IgD-negative memory B cell (primary cell): Measurements from ENCODE around the gene TRPV3. TPM values are rescaled to one million over a fixed set of nuclear protein-coding genes. Genes with fewer than 3 reads are reported as not detected.
"Not testable (repeated sequence)": the region's sequence is repeated elsewhere in the genome, so short reads cannot be mapped to it uniquely, and the experiment has no call there.

Experiments
- H3K27ac Mint-ChIP-seq, 3 donors: one replicate each; pipeline ENCODE4 v1.8.0; 2020 to 2022; ENCODE audit warnings: mild to moderate bottlenecking in 3 of 3, mixed read lengths in 3 of 3, moderate library complexity in 1 of 3
- H3K27me3 Mint-ChIP-seq: one replicate; pipeline ENCODE4 v1.8.0; 2021; ENCODE audit warnings: mixed read lengths
- H3K36me3 Mint-ChIP-seq: one replicate; pipeline ENCODE4 v1.8.0; 2020; ENCODE audit warnings: mild to moderate bottlenecking, mixed read lengths
- H3K4me1 Mint-ChIP-seq, 3 donors: one replicate each; pipeline ENCODE4 v1.8.0; 2020 to 2022; ENCODE audit warnings: mixed read lengths in 3 of 3, mild to moderate bottlenecking in 1 of 3
- H3K4me3 Mint-ChIP-seq, 4 donors: one replicate each; pipeline ENCODE4 v1.8.0; 2020 to 2022; ENCODE audit warnings: mild to moderate bottlenecking in 4 of 4, mixed read lengths in 4 of 4, moderate library complexity in 3 of 4
- H3K9me3 Mint-ChIP-seq, 3 donors: one replicate each; pipeline ENCODE4 v1.8.0; 2020 to 2021; ENCODE audit warnings: mixed read lengths in 3 of 3, mild to moderate bottlenecking in 1 of 3
- polyA plus RNA-seq: library from polyadenylated mRNA; unstranded; fragments of 300-500 nt; fragmentation: Illumina TruSeq; gene quantifications from one replicate; pipeline ENCODE4 v1.2.3, GENCODE V29; 2021

Gene TRPV3
- polyA plus RNA-seq, 1 donor from 2014 or later = 2.2 TPM

GRCh38 chr17:3528880-3529511, 28.6 kb downstream of the TRPV3 start:
- no peak overlapping the region for H3K27ac Mint-ChIP-seq

GRCh38 chr17:3528403-3528851, 29.2 kb downstream of the TRPV3 start:
- Mint-ChIP-seq H3K27ac (no peak overlapping the region), H3K9me3 (no peaks in the 10 kb centered on the region), H3K27me3 (no peaks in the 10 kb centered on the region)

More at GRCh38 chr17:3528880-3529511, 28.6 kb downstream of the TRPV3 start:
- H3K9me3 Mint-ChIP-seq = no peaks in the 10 kb centered on the region
- no peaks in the 10 kb centered on the region for H3K27me3 Mint-ChIP-seq
- H3K4me3 Mint-ChIP-seq = peak overlapping the region in 1 of 4 donors; percentile 22
- H3K36me3 Mint-ChIP-seq = peaks cover 6% of the 10 kb centered on the region
- peaks cover 0 to 3% (median 3%) of the 10 kb centered on the region in 3 donors for H3K4me1 Mint-ChIP-seq

GRCh38 chr17:3527896-3528295, 29.7 kb downstream of the TRPV3 start:
- no peaks in the 10 kb centered on the region for H3K9me3 Mint-ChIP-seq
- H3K27me3 Mint-ChIP-seq = no peaks in the 10 kb centered on the region
- no peaks in the 10 kb centered on the region for H3K4me1 Mint-ChIP-seq
- H3K4me3 Mint-ChIP-seq = no peak overlapping the region
- H3K36me3 Mint-ChIP-seq = peaks cover 4% of the 10 kb centered on the region
- H3K27ac Mint-ChIP-seq = no peak overlapping the region

More at GRCh38 chr17:3528403-3528851, 29.2 kb downstream of the TRPV3 start:
- Mint-ChIP-seq H3K4me1 (peaks cover 0 to 3% (median 0%) of the 10 kb centered on the region in 3 donors), H3K36me3 (peaks cover 6% of the 10 kb centered on the region), H3K4me3 (no peak overlapping the region)

GRCh38 chr17:3527468-3527867, 30.1 kb downstream of the TRPV3 start:
- Mint-ChIP-seq H3K36me3 (peaks cover 4% of the 10 kb centered on the region), H3K27me3 (no peaks in the 10 kb centered on the region), H3K9me3 (no peaks in the 10 kb centered on the region), H3K4me3 (no peak overlapping the region), H3K4me1 (no peaks in the 10 kb centered on the region), H3K27ac (no peak overlapping the region)

- Mint-ChIP-seq H3K4me1 (no peaks in the 10 kb centered on the region), H3K9me3 (no peaks in the 10 kb centered on the region), H3K27me3 (no peaks in the 10 kb centered on the region), H3K27ac (no peak overlapping the region), H3K4me3 (no peak overlapping the region), H3K36me3 (peaks cover 4% of the 10 kb centered on the region)
Measured at GRCh38 chr17:3526971-3527370, 30.6 kb downstream of the TRPV3 start.

- H3K36me3 Mint-ChIP-seq = peaks cover 4% of the 10 kb centered on the region
- no peaks in the 10 kb centered on the region for H3K4me1 Mint-ChIP-seq
- no peaks in the 10 kb centered on the region for H3K9me3 Mint-ChIP-seq
- H3K27me3 Mint-ChIP-seq = no peaks in the 10 kb centered on the region
- no peak overlapping the region for H3K27ac Mint-ChIP-seq
- H3K4me3 Mint-ChIP-seq = no peak overlapping the region
Measured at GRCh38 chr17:3526491-3526890, 31.1 kb downstream of the TRPV3 start.

GRCh38 chr17:3524024-3524423, 33.6 kb downstream of the TRPV3 start:
- H3K4me3 Mint-ChIP-seq = no peak overlapping the region
- peaks cover 4% of the 10 kb centered on the region for H3K36me3 Mint-ChIP-seq
- no peaks in the 10 kb centered on the region for H3K4me1 Mint-ChIP-seq

GRCh38 chr17:3519472-3519871, 38.1 kb downstream of the TRPV3 start:
- H3K36me3 Mint-ChIP-seq, H3K4me3 Mint-ChIP-seq, H3K27me3 Mint-ChIP-seq, H3K9me3 Mint-ChIP-seq, H3K4me1 Mint-ChIP-seq, H3K27ac Mint-ChIP-seq: not testable (repeated sequence)

More at GRCh38 chr17:3524024-3524423, 33.6 kb downstream of the TRPV3 start:
- no peaks in the 10 kb centered on the region for H3K9me3 Mint-ChIP-seq
- no peak overlapping the region for H3K27ac Mint-ChIP-seq
- no peaks in the 10 kb centered on the region for H3K27me3 Mint-ChIP-seq

GRCh38 chr17:3514873-3515272, 42.7 kb downstream of the TRPV3 start:
- Mint-ChIP-seq H3K4me1 (no peaks in the 10 kb centered on the region), H3K4me3 (no peak overlapping the region), H3K9me3 (no peaks in the 10 kb centered on the region), H3K27me3 (no peaks in the 10 kb centered on the region), H3K36me3 (peaks cover 2% of the 10 kb centered on the region), H3K27ac (peak overlapping the region in 1 of 3 donors; percentile 47)

- not testable (repeated sequence) for H3K4me3 Mint-ChIP-seq, H3K36me3 Mint-ChIP-seq, H3K27me3 Mint-ChIP-seq, H3K27ac Mint-ChIP-seq, H3K9me3 Mint-ChIP-seq, H3K4me1 Mint-ChIP-seq
Measured at GRCh38 chr17:3514167-3514566, 43.4 kb downstream of the TRPV3 start.

GRCh38 chr17:3513305-3514035, 44.1 kb downstream of the TRPV3 start:
- H3K4me1 Mint-ChIP-seq = no peaks in the 10 kb centered on the region
- no peak overlapping the region for H3K27ac Mint-ChIP-seq
- H3K36me3 Mint-ChIP-seq = peaks cover 2% of the 10 kb centered on the region
- no peak overlapping the region for H3K4me3 Mint-ChIP-seq
- H3K27me3 Mint-ChIP-seq = peaks cover 1% of the 10 kb centered on the region
- peaks cover 0 to 5% (median 0%) of the 10 kb centered on the region in 3 donors for H3K9me3 Mint-ChIP-seq

GRCh38 chr17:3512505-3513171, 45.0 kb downstream of the TRPV3 start:
- no peak overlapping the region for H3K4me3 Mint-ChIP-seq
- H3K9me3 Mint-ChIP-seq = peaks cover 0 to 5% (median 0%) of the 10 kb centered on the region in 3 donors
- no peaks in the 10 kb centered on the region for H3K4me1 Mint-ChIP-seq
- H3K27me3 Mint-ChIP-seq = peaks cover 1% of the 10 kb centered on the region
- no peak overlapping the region for H3K27ac Mint-ChIP-seq
- H3K36me3 Mint-ChIP-seq = peaks cover 2% of the 10 kb centered on the region

- H3K27ac Mint-ChIP-seq = no peak overlapping the region
- peaks cover 0 to 5% (median 0%) of the 10 kb centered on the region in 3 donors for H3K9me3 Mint-ChIP-seq
- peaks cover 2% of the 10 kb centered on the region for H3K36me3 Mint-ChIP-seq
- peaks cover 1% of the 10 kb centered on the region for H3K27me3 Mint-ChIP-seq
- H3K4me1 Mint-ChIP-seq = no peaks in the 10 kb centered on the region
- H3K4me3 Mint-ChIP-seq = no peak overlapping the region
Measured at GRCh38 chr17:3511852-3512504, 45.6 kb downstream of the TRPV3 start.

GRCh38 chr17:3510090-3510489, 47.5 kb downstream of the TRPV3 start:
- H3K4me3 Mint-ChIP-seq = no peak overlapping the region
- no peaks in the 10 kb centered on the region for H3K36me3 Mint-ChIP-seq
- H3K9me3 Mint-ChIP-seq = peaks cover 0 to 5% (median 0%) of the 10 kb centered on the region in 3 donors
- H3K27ac Mint-ChIP-seq = no peak overlapping the region
- H3K27me3 Mint-ChIP-seq = peaks cover 1% of the 10 kb centered on the region
- no peaks in the 10 kb centered on the region for H3K4me1 Mint-ChIP-seq

GRCh38 chr17:3507869-3508268, 49.7 kb downstream of the TRPV3 start:
- Mint-ChIP-seq H3K4me3 (no peak overlapping the region), H3K9me3 (peaks cover 0 to 5% (median 0%) of the 10 kb centered on the region in 3 donors), H3K27me3 (peaks cover 1% of the 10 kb centered on the region), H3K27ac (no peak overlapping the region), H3K4me1 (no peaks in the 10 kb centered on the region), H3K36me3 (no peaks in the 10 kb centered on the region)
